H9 (cell line): Measurements from ENCODE around the gene GRB10. TPM values are rescaled to one million over a fixed set of nuclear protein-coding genes. Genes with fewer than 3 reads are reported as not detected.

Experiments used
- DNase-seq: peaks from one replicate; pipeline ENCODE4 v3.0.0-alpha.2; 2017
- H2AFZ ChIP-seq: one replicate; pipeline ENCODE4 v1.6.1; 2013; ENCODE audit warnings: mild to moderate bottlenecking, low read length, control low read depth, moderate library complexity
- H2AK5ac ChIP-seq: 2 replicates; pipeline ENCODE4 v1.6.1; 2013; ENCODE audit warnings: low read length, control low read depth, mixed read lengths; ENCODE audit not compliant: insufficient read length
- H2BK120ac ChIP-seq: one replicate; pipeline ENCODE4 v1.6.1; 2013; ENCODE audit warnings: low read depth, mild to moderate bottlenecking, low read length, control low read depth, inconsistent platforms; ENCODE audit not compliant: poor library complexity, severe bottlenecking
- H2BK12ac ChIP-seq: 2 replicates; pipeline ENCODE4 v1.6.1; 2013; ENCODE audit warnings: low read length, control low read depth, mixed read lengths, low read depth; ENCODE audit not compliant: insufficient read length
- H2BK15ac ChIP-seq: 2 replicates; pipeline ENCODE4 v1.6.1; 2013; ENCODE audit warnings: low read depth, low read length, control low read depth
- H2BK20ac ChIP-seq: one replicate; pipeline ENCODE4 v1.6.1; 2013; ENCODE audit warnings: low read depth, mild to moderate bottlenecking, low read length, control low read depth, inconsistent platforms; ENCODE audit not compliant: poor library complexity, severe bottlenecking
- H2BK5ac ChIP-seq: 2 replicates; pipeline ENCODE4 v1.6.1; 2013; ENCODE audit warnings: low read length, control low read depth, mixed read lengths; ENCODE audit not compliant: insufficient read length
- H3K14ac ChIP-seq: 2 replicates; pipeline ENCODE4 v1.6.1; 2013; ENCODE audit warnings: low read length, control low read depth; ENCODE audit not compliant: insufficient read depth
- H3K18ac ChIP-seq: 2 replicates; pipeline ENCODE4 v1.6.1; 2013; ENCODE audit warnings: low read depth, mild to moderate bottlenecking, mixed read lengths, low read length, control low read depth; ENCODE audit not compliant: insufficient read length
- H3K23ac ChIP-seq: 2 replicates; pipeline ENCODE4 v1.6.1; 2013; ENCODE audit warnings: low read length, control low read depth, mixed read lengths, low read depth; ENCODE audit not compliant: insufficient read length
- H3K23me2 ChIP-seq: 2 replicates; pipeline ENCODE4 v1.6.1; 2013; ENCODE audit warnings: low read depth, mild to moderate bottlenecking, mixed read lengths, low read length, control low read depth; ENCODE audit not compliant: insufficient read length, poor library complexity, severe bottlenecking
- H3K27ac ChIP-seq: 2 replicates; pipeline ENCODE4 v1.5.1; 2013; ENCODE audit warnings: low read length, control low read depth, mixed read lengths, low read depth; ENCODE audit not compliant: insufficient read length
- H3K27me3 ChIP-seq: 2 replicates; pipeline ENCODE4 v1.6.1; 2013; ENCODE audit warnings: low read length, control low read depth, inconsistent platforms; ENCODE audit not compliant: insufficient read depth
- H3K4ac ChIP-seq: 2 replicates; pipeline ENCODE4 v1.6.1; 2013; ENCODE audit warnings: low read depth, mild to moderate bottlenecking, control low read depth, inconsistent platforms, low read length, moderate library complexity
- H3K4me1 ChIP-seq: 2 replicates; pipeline ENCODE4 v1.6.1; 2013; ENCODE audit warnings: low read length, control low read depth, inconsistent platforms; ENCODE audit not compliant: insufficient read depth
- H3K4me2 ChIP-seq: 2 replicates; pipeline ENCODE4 v1.6.1; 2013; ENCODE audit warnings: low read length, control low read depth, mixed read lengths; ENCODE audit not compliant: insufficient read length, insufficient read depth
- H3K56ac ChIP-seq: 2 replicates; pipeline ENCODE4 v1.6.1; 2013; ENCODE audit warnings: low read depth, mild to moderate bottlenecking, mixed read lengths, low read length, control low read depth; ENCODE audit not compliant: insufficient read length
- H3K79me1 ChIP-seq: 2 replicates; pipeline ENCODE4 v1.6.1; 2013; ENCODE audit warnings: low read depth, mild to moderate bottlenecking, moderate library complexity, low read length, control low read depth, inconsistent platforms; ENCODE audit not compliant: insufficient read depth, poor library complexity, severe bottlenecking
- H3K79me2 ChIP-seq: 2 replicates; pipeline ENCODE4 v1.6.1; 2013; ENCODE audit warnings: low read length, control low read depth, inconsistent platforms; ENCODE audit not compliant: insufficient read depth
- H3K9ac ChIP-seq: 2 replicates; pipeline ENCODE4 v1.6.1; 2013; ENCODE audit warnings: low read length, control low read depth, mixed read lengths; ENCODE audit not compliant: insufficient read length; ENCODE audit errors: extremely low read depth
- H3K9me3 ChIP-seq: one replicate; pipeline ENCODE4 v1.6.1; 2013; ENCODE audit warnings: low read depth, low read length, inconsistent platforms; ENCODE audit not compliant: control insufficient read depth
- H3T11ph ChIP-seq: one replicate; pipeline ENCODE4 v1.6.1; 2013; ENCODE audit warnings: mild to moderate bottlenecking, low read length, control low read depth, inconsistent platforms
- H4K20me1 ChIP-seq: one replicate; pipeline ENCODE4 v1.6.1; 2013; ENCODE audit not compliant: control insufficient read depth, insufficient read length, insufficient read depth
- H4K5ac ChIP-seq: 2 replicates; pipeline ENCODE4 v1.6.1; 2013; ENCODE audit warnings: low read depth, mild to moderate bottlenecking, mixed read lengths, low read length, control low read depth; ENCODE audit not compliant: insufficient read length
- H4K8ac ChIP-seq: replicated peaks from 2 replicates; pipeline ENCODE4 v1.6.1; 2013; ENCODE audit warnings: low read length, control low read depth, mixed read lengths, low read depth; ENCODE audit not compliant: insufficient read length
- H4K91ac ChIP-seq: 2 replicates; pipeline ENCODE4 v1.6.1; 2013; ENCODE audit warnings: low read depth, mild to moderate bottlenecking, moderate library complexity, mixed read lengths, low read length, control low read depth; ENCODE audit not compliant: insufficient read length
- H3K27ac Mint-ChIP-seq, 3 experiments: 2 replicates in 2 of 3; 3 replicates in 1 of 3; pipeline ENCODE4 v1.8.0; 2020 to 2021; ENCODE audit warnings: mixed read lengths in 3 of 3, mild to moderate bottlenecking in 1 of 3, moderate library complexity in 1 of 3
- H3K27me3 Mint-ChIP-seq: 2 replicates; pipeline ENCODE4 v1.8.0; 2021; ENCODE audit warnings: low read depth, mild to moderate bottlenecking, moderate library complexity, mixed read lengths
- H3K36me3 Mint-ChIP-seq, 3 experiments: 2 replicates in 2 of 3; 3 replicates in 1 of 3; pipeline ENCODE4 v1.8.0; 2020 to 2021; ENCODE audit warnings: low read depth in 3 of 3, mixed read lengths in 3 of 3; ENCODE audit not compliant: insufficient read depth in 1 of 3
- H3K4me1 Mint-ChIP-seq, 2 experiments: 2 replicates each; pipeline ENCODE4 v1.8.0; 2020; ENCODE audit warnings: mixed read lengths in 2 of 2
- H3K4me3 Mint-ChIP-seq, 2 experiments: 2 replicates in 1 of 2; 3 replicates in 1 of 2; pipeline ENCODE4 v1.8.0; 2020 to 2021; ENCODE audit warnings: mild to moderate bottlenecking in 2 of 2, mixed read lengths in 2 of 2, moderate library complexity in 1 of 2
- H3K9me3 Mint-ChIP-seq, 2 experiments: 2 replicates in 1 of 2; 3 replicates in 1 of 2; pipeline ENCODE4 v1.8.0; 2020; ENCODE audit warnings: mild to moderate bottlenecking in 2 of 2, mixed read lengths in 2 of 2, moderate library complexity in 1 of 2
- WGBS: extraction: QIAGEN DNeasy Blood & Tissue Kit; methylation state at CpG from one replicate; pipeline ENCODE4 v1.1.7; 2013; ENCODE audit warnings: missing lambda C conversion rate, low lambda C conversion rate, mixed read lengths; ENCODE audit not compliant: insufficient read length; ENCODE audit errors: extremely low coverage; 5-methylcytosine and 5-hydroxymethylcytosine counted together
- total RNA-seq: library from RNA; stranded (reverse); gene quantifications from 2 replicates; pipeline ENCODE4 v1.2.1, GENCODE V29; 2021
- TF ChIP-seq, protein P1 (sequence below): fragments of 200-600 bp; sonication (generic); conservative IDR thresholded peaks from 3 replicates; pipeline ENCODE4 v1.8.0; 2021; ENCODE audit warnings: antibody characterized with exemption, mild to moderate bottlenecking

The GRB10 gene
- total RNA-seq, 1 experiment from 2014 or later: 108 TPM

DNA sequence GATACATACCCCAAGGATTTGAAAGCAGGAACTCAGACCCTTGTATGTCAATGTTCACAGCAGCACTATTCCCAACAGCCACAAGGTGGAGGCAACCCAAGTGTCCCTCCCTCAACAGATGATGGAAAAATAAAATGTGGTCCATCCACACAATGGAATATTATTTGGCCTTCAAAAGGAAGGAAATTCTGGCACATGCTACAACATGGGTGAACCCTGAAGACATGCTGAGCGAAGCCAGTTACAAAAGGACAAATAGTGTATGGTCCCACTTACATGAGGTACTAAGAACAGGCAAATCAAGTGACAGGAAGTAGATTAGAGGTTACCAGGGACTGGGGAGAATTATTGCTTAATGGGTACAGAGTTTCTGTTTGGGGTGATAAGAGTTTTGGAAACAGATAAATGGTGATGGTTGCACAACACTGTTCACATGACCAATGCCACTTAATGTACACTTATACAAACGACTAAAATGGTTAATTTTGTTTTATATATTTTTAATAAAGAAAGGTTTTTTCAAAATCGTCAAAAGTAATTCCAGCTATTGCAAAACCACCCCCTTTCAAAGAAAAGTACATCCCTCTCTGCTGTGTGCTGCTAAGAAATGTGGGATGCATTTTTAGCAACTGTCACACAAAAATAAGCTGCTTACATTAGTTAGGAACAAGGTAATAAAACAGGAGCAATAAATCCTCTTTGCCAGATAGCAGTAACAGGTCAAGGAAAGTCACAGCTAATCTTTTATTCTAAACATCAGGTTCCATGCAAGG is 85.7 kb downstream of the GRB10 start:
- Histone ChIP-seq H3K4me2 (no peak overlapping the region), H3K4me1 (no peaks in the 10 kb centered on the region; the same call in 1 of the 2 replicates), H3K9ac (no peak overlapping the region), H4K5ac (no peak overlapping the region), H3K56ac (no peak overlapping the region), H3K27ac (no peak overlapping the region), H4K8ac (no peak overlapping the region), H3K14ac (no peak overlapping the region), H3K4ac (no peak overlapping the region), H3K79me1 (no peaks in the 10 kb centered on the region), H3K9me3 (no peaks in the 10 kb centered on the region), H2BK15ac (no peak overlapping the region), H3K27me3 (no peaks in the 10 kb centered on the region; the same call in 1 of the 2 replicates), H2BK20ac (no peak overlapping the region), H3K79me2 (0 out of 2 replicates have a peak, but pooled peaks cover 2% of the 10 kb centered on the region), H2BK12ac (no peak overlapping the region), H2AFZ (no peak overlapping the region), H3K18ac (no peak overlapping the region), H3K23me2 (no peaks in the 10 kb centered on the region), H3T11ph (no peak overlapping the region), H2AK5ac (no peak overlapping the region), H3K23ac (no peak overlapping the region), H2BK120ac (no peak overlapping the region), H4K91ac (no peak overlapping the region), H2BK5ac (no peak overlapping the region), H4K20me1 (no peaks in the 10 kb centered on the region)
- DNase-seq: no peak
- Mint-ChIP-seq H3K4me3 (no peak overlapping the region), H3K27ac (no peak overlapping the region; a peak in 1 of 7 replicates), H3K4me1 (peaks cover 15 to 18% of the 10 kb centered on the region in 2 experiments), H3K9me3 (peaks cover 0 to 2% of the 10 kb centered on the region in 2 experiments; a peak in 2 of 5 replicates), H3K27me3 (no peaks in the 10 kb centered on the region), H3K36me3 (peaks cover 16 to 31% (median 22%) of the 10 kb centered on the region in 3 experiments; a peak in 6 of 7 replicates)
- no CpG with 5 or more reads among the region's 3 CpGs for WGBS
- TF ChIP-seq, protein P1, sequence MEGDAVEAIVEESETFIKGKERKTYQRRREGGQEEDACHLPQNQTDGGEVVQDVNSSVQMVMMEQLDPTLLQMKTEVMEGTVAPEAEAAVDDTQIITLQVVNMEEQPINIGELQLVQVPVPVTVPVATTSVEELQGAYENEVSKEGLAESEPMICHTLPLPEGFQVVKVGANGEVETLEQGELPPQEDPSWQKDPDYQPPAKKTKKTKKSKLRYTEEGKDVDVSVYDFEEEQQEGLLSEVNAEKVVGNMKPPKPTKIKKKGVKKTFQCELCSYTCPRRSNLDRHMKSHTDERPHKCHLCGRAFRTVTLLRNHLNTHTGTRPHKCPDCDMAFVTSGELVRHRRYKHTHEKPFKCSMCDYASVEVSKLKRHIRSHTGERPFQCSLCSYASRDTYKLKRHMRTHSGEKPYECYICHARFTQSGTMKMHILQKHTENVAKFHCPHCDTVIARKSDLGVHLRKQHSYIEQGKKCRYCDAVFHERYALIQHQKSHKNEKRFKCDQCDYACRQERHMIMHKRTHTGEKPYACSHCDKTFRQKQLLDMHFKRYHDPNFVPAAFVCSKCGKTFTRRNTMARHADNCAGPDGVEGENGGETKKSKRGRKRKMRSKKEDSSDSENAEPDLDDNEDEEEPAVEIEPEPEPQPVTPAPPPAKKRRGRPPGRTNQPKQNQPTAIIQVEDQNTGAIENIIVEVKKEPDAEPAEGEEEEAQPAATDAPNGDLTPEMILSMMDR: peak; percentile 73
